Activated naive CD4-positive, alpha-beta T cell treated with anti-CD3 and anti-CD28 coated beads, Interleukin-2, amount 50 U/mL, for 24 hours (primary cell): ENCODE data around the gene BCL2L15.

Source experiments
- H3K27ac Mint-ChIP-seq: one replicate; pipeline ENCODE4 v1.8.0; 2021; ENCODE audit warnings: mild to moderate bottlenecking, mixed read lengths
- H3K27me3 Mint-ChIP-seq: one replicate; pipeline ENCODE4 v1.8.0; 2021; ENCODE audit warnings: mixed read lengths
- H3K36me3 Mint-ChIP-seq: one replicate; pipeline ENCODE4 v1.8.0; 2021; ENCODE audit warnings: mixed read lengths
- H3K4me1 Mint-ChIP-seq: one replicate; pipeline ENCODE4 v1.8.0; 2021; ENCODE audit warnings: mixed read lengths
- H3K4me3 Mint-ChIP-seq: one replicate; pipeline ENCODE4 v1.8.0; 2021; ENCODE audit warnings: mild to moderate bottlenecking, mixed read lengths
- H3K9me3 Mint-ChIP-seq: one replicate; pipeline ENCODE4 v1.8.0; 2021; ENCODE audit warnings: mixed read lengths

The BCL2L15 gene

GRCh38 chr1:113917400-113918082, 30.2 kb upstream of the BCL2L15 start:
- H3K36me3 Mint-ChIP-seq: peaks cover 6% of the 10 kb centered on the region
- no peaks in the 10 kb centered on the region for H3K9me3 Mint-ChIP-seq
- H3K27me3 Mint-ChIP-seq: no peaks in the 10 kb centered on the region
- no peaks in the 10 kb centered on the region for H3K4me1 Mint-ChIP-seq
- H3K27ac Mint-ChIP-seq: no peak overlapping the region
- H3K4me3 Mint-ChIP-seq: no peak overlapping the region

- Mint-ChIP-seq H3K36me3 (peaks cover 6% of the 10 kb centered on the region), H3K4me3 (no peak overlapping the region), H3K27ac (no peak overlapping the region), H3K27me3 (no peaks in the 10 kb centered on the region), H3K9me3 (no peaks in the 10 kb centered on the region), H3K4me1 (no peaks in the 10 kb centered on the region)
Observed at GRCh38 chr1:113916974-113917373, 29.6 kb upstream of the BCL2L15 start.

- peak overlapping the region; percentile 26 for H3K27ac Mint-ChIP-seq
- no peaks in the 10 kb centered on the region for H3K9me3 Mint-ChIP-seq
- no peak overlapping the region for H3K4me3 Mint-ChIP-seq
- no peaks in the 10 kb centered on the region for H3K27me3 Mint-ChIP-seq
- H3K36me3 Mint-ChIP-seq: peaks cover 15% of the 10 kb centered on the region
- peaks cover 8% of the 10 kb centered on the region for H3K4me1 Mint-ChIP-seq
Observed at GRCh38 chr1:113913887-113914664, 26.7 kb upstream of the BCL2L15 start.

- Mint-ChIP-seq H3K27me3 (no peaks in the 10 kb centered on the region), H3K4me3 (no peak overlapping the region), H3K36me3 (peaks cover 15% of the 10 kb centered on the region), H3K9me3 (no peaks in the 10 kb centered on the region), H3K27ac (no peak overlapping the region), H3K4me1 (peaks cover 8% of the 10 kb centered on the region)
Observed at GRCh38 chr1:113913312-113913668, 25.9 kb upstream of the BCL2L15 start.

GRCh38 chr1:113912594-113913311, 25.4 kb upstream of the BCL2L15 start:
- no peak overlapping the region for H3K27ac Mint-ChIP-seq
- no peak overlapping the region for H3K4me3 Mint-ChIP-seq
- H3K36me3 Mint-ChIP-seq: peaks cover 15% of the 10 kb centered on the region
- H3K4me1 Mint-ChIP-seq: peaks cover 8% of the 10 kb centered on the region
- no peaks in the 10 kb centered on the region for H3K9me3 Mint-ChIP-seq
- no peaks in the 10 kb centered on the region for H3K27me3 Mint-ChIP-seq

GRCh38 chr1:113905435-113905861, 18.1 kb upstream of the BCL2L15 start:
- Mint-ChIP-seq H3K9me3 (no peaks in the 10 kb centered on the region), H3K27me3 (no peaks in the 10 kb centered on the region), H3K4me3 (peak overlapping the region; percentile 94), H3K4me1 (peaks cover 50% of the 10 kb centered on the region), H3K36me3 (peaks cover 13% of the 10 kb centered on the region), H3K27ac (peak overlapping the region; percentile 99)

GRCh38 chr1:113904674-113905434, 17.5 kb upstream of the BCL2L15 start, which contains the start of the genes AP4B1 and DCLRE1B:
Gene AP4B1, minus strand, starts transcription at chr1:113904799. Its CDS starts 82 bp downstream, at chr1:113904717.
Gene DCLRE1B, plus strand, starts transcription at chr1:113905326. Its CDS starts 261 bp downstream, at chr1:113905587.
- Mint-ChIP-seq H3K27me3 (no peaks in the 10 kb centered on the region), H3K9me3 (no peaks in the 10 kb centered on the region), H3K27ac (peak within 1 kb of the TSS; percentile 99), H3K4me3 (peak within 1 kb of the TSS; percentile 94), H3K4me1 (peaks cover 51% of the 10 kb centered on the region), H3K36me3 (peaks cover 13% of the 10 kb centered on the region)

GRCh38 chr1:113904293-113904673, 16.9 kb upstream of the BCL2L15 start:
- H3K27ac Mint-ChIP-seq: peak overlapping the region; percentile 99
- H3K27me3 Mint-ChIP-seq: no peaks in the 10 kb centered on the region
- no peaks in the 10 kb centered on the region for H3K9me3 Mint-ChIP-seq
- H3K4me3 Mint-ChIP-seq: peak overlapping the region; percentile 94
- H3K36me3 Mint-ChIP-seq: peaks cover 17% of the 10 kb centered on the region
- peaks cover 54% of the 10 kb centered on the region for H3K4me1 Mint-ChIP-seq

- H3K27ac Mint-ChIP-seq: peak overlapping the region; percentile 99
- peaks cover 20% of the 10 kb centered on the region for H3K36me3 Mint-ChIP-seq
Observed at GRCh38 chr1:113903501-113904292, 16.3 kb upstream of the BCL2L15 start.

GRCh38 chr1:113901191-113901590, 13.8 kb upstream of the BCL2L15 start:
- Mint-ChIP-seq H3K27me3 (no peaks in the 10 kb centered on the region), H3K36me3 (peaks cover 26% of the 10 kb centered on the region), H3K4me1 (peaks cover 72% of the 10 kb centered on the region), H3K9me3 (no peaks in the 10 kb centered on the region), H3K27ac (peak overlapping the region; percentile 83), H3K4me3 (no peak overlapping the region)

More at GRCh38 chr1:113903501-113904292, 16.3 kb upstream of the BCL2L15 start:
- peak overlapping the region; percentile 94 for H3K4me3 Mint-ChIP-seq
- H3K9me3 Mint-ChIP-seq: no peaks in the 10 kb centered on the region
- H3K4me1 Mint-ChIP-seq: peaks cover 60% of the 10 kb centered on the region
- H3K27me3 Mint-ChIP-seq: no peaks in the 10 kb centered on the region

- H3K27me3 Mint-ChIP-seq: no peaks in the 10 kb centered on the region
- no peaks in the 10 kb centered on the region for H3K9me3 Mint-ChIP-seq
- peak overlapping the region; percentile 31 for H3K27ac Mint-ChIP-seq
- H3K36me3 Mint-ChIP-seq: peaks cover 31% of the 10 kb centered on the region
- H3K4me1 Mint-ChIP-seq: peaks cover 78% of the 10 kb centered on the region
- no peak overlapping the region for H3K4me3 Mint-ChIP-seq
Observed at GRCh38 chr1:113899111-113899510, 11.7 kb upstream of the BCL2L15 start.

GRCh38 chr1:113898241-113898814, 10.9 kb upstream of the BCL2L15 start:
- peaks cover 76% of the 10 kb centered on the region for H3K4me1 Mint-ChIP-seq
- H3K4me3 Mint-ChIP-seq: no peak overlapping the region
- no peaks in the 10 kb centered on the region for H3K27me3 Mint-ChIP-seq
- peaks cover 30% of the 10 kb centered on the region for H3K36me3 Mint-ChIP-seq
- peak overlapping the region; percentile 31 for H3K27ac Mint-ChIP-seq
- H3K9me3 Mint-ChIP-seq: no peaks in the 10 kb centered on the region

GRCh38 chr1:113895961-113896360, 8.6 kb upstream of the BCL2L15 start:
- Mint-ChIP-seq H3K4me3 (no peak overlapping the region), H3K27me3 (no peaks in the 10 kb centered on the region), H3K9me3 (no peaks in the 10 kb centered on the region), H3K27ac (peak overlapping the region; percentile 51), H3K36me3 (peaks cover 23% of the 10 kb centered on the region), H3K4me1 (peaks cover 53% of the 10 kb centered on the region)

GRCh38 chr1:113895098-113895497, 7.7 kb upstream of the BCL2L15 start:
- H3K4me1 Mint-ChIP-seq: peaks cover 50% of the 10 kb centered on the region
- H3K27me3 Mint-ChIP-seq: no peaks in the 10 kb centered on the region
- no peaks in the 10 kb centered on the region for H3K9me3 Mint-ChIP-seq
- H3K27ac Mint-ChIP-seq: peak overlapping the region; percentile 9
- H3K4me3 Mint-ChIP-seq: no peak overlapping the region
- peaks cover 20% of the 10 kb centered on the region for H3K36me3 Mint-ChIP-seq
